HCT116 (cell line): ENCODE data around the gene HMGCS2. TPM values are rescaled to one million over a fixed set of nuclear protein-coding genes. Genes with fewer than 3 reads are reported as not detected.

Experiments
- ATAC-seq: fragments of 200-7000 bp; cut with Tn5 transposase; 2 replicates; pipeline ENCODE4 v1.9.1; 2020; ENCODE audit warnings: mild to moderate bottlenecking, moderate library complexity
- BruUV-seq: library from RNA; stranded (reverse); fragments of 400-500 nt; replicated peaks from 2 replicates; lab custom pipeline; 2021; lab: Mats Ljungman, UMichigan
- CTCF ChIA-PET: fragments of 300-600 bp; sonication (Branson Sonifier 250); formaldehyde crosslinking; loops from one replicate; lab custom pipeline; 2021; ENCODE audit warnings: antibody characterized with exemption; lab: Charles Lee
- POLR2A ChIA-PET: fragments of 300-600, 350-600 bp; sonication (Branson Sonifier 250); formaldehyde crosslinking; loops from one replicate; lab custom pipeline; 2021; ENCODE audit warnings: antibody characterized with exemption; lab: Charles Lee
- RAD21 ChIA-PET, 2 experiments: fragments of 300-600 bp; sonication (Branson Sonifier 250); formaldehyde crosslinking; loops; one replicate each; lab custom pipeline; 2023; ENCODE audit warnings: low total read pairs in 2 of 2; ENCODE audit not compliant: uncharacterized antibody in 2 of 2, unreplicated experiment in 2 of 2, low non-redundant PET in 1 of 2; lab: Charles Lee
- DNase-seq: peaks from one replicate; pipeline ENCODE4 v3.0.0-alpha.2; 2010; ENCODE audit warnings: low read depth, low spot score
- H2AFZ ChIP-seq: fragments of 200-600 bp; shearing (Covaris generic), sonication (generic); 2 replicates; pipeline ENCODE4 v1.6.1; 2017; ENCODE audit warnings: low read depth, mixed run types, mixed read lengths, antibody characterized with exemption, low read length; ENCODE audit not compliant: poor library complexity, severe bottlenecking
- H3K27ac ChIP-seq: 2 replicates; pipeline ENCODE4 v1.5.1; 2012; ENCODE audit warnings: low read depth, low read length
- H3K27me3 ChIP-seq: fragments of 200-600 bp; sonication (generic); 2 replicates; pipeline ENCODE4 v1.6.1; 2016; ENCODE audit warnings: mixed run types, low read length, mixed read lengths; ENCODE audit not compliant: insufficient read depth
- H3K36me3 ChIP-seq, 2 experiments: fragments of 200-500 bp in 1 of 2; fragments of 200-600 bp in 1 of 2; sonication (Bioruptor generic) in 1 of 2; sonication (generic) in 1 of 2; 2 replicates each; pipeline versions ENCODE4 v1.5.1 to v1.6.1; 2014 to 2016; ENCODE audit warnings: low read length in 2 of 2, inconsistent platforms in 1 of 2, mixed read lengths in 1 of 2, mixed run types in 1 of 2; ENCODE audit not compliant: insufficient read depth in 2 of 2, control insufficient read depth in 1 of 2
- H3K4me1 ChIP-seq, 2 experiments: fragments of 200-600 bp in 1 of 2; sonication (generic) in 1 of 2; 2 replicates each; pipeline versions ENCODE4 v1.5.1 to v1.6.1; 2012 to 2017; ENCODE audit warnings: low read length in 2 of 2, inconsistent platforms in 1 of 2, mild to moderate bottlenecking in 1 of 2, mixed read lengths in 1 of 2, mixed run types in 1 of 2, moderate library complexity in 1 of 2; ENCODE audit not compliant: insufficient read depth in 2 of 2, control insufficient read depth in 1 of 2
- H3K4me2 ChIP-seq: fragments of 200-600 bp; sonication (generic); 2 replicates; pipeline ENCODE4 v1.6.1; 2017; ENCODE audit warnings: mixed run types, low read length, mixed read lengths
- H3K4me3 ChIP-seq, 2 experiments: fragments of 200-600 bp in 1 of 2; sonication (generic) in 1 of 2; replicated peaks in 1 of 2; 2 replicates each; pipeline ENCODE4 v1.5.1; 2011 to 2016; ENCODE audit warnings: low read length in 2 of 2, control low read depth in 1 of 2, low read depth in 1 of 2, mild to moderate bottlenecking in 1 of 2, mixed read lengths in 1 of 2, mixed run types in 1 of 2
- H3K79me2 ChIP-seq: fragments of 200-600 bp; sonication (generic); 2 replicates; pipeline ENCODE4 v1.6.1; 2017; ENCODE audit warnings: mild to moderate bottlenecking, mixed run types, low read length, moderate library complexity, mixed read lengths; ENCODE audit not compliant: insufficient read depth
- H3K9ac ChIP-seq: fragments of 200-600 bp; sonication (generic); 2 replicates; pipeline ENCODE4 v1.6.1; 2016; ENCODE audit warnings: low read length, mixed read lengths
- H3K9me2 ChIP-seq: fragments of 200-600 bp; sonication (generic), shearing (Covaris generic); 2 replicates; pipeline ENCODE4 v1.6.1; 2017; ENCODE audit warnings: mixed run types, mild to moderate bottlenecking, moderate library complexity; ENCODE audit not compliant: insufficient read depth
- H3K9me3 ChIP-seq, 2 experiments: fragments of 200-500 bp in 1 of 2; fragments of 200-600 bp in 1 of 2; sonication (Bioruptor generic) in 1 of 2; sonication (generic) in 1 of 2; 2 replicates each; pipeline ENCODE4 v1.6.1; 2014 to 2017; ENCODE audit warnings: low read length in 2 of 2, mixed read lengths in 2 of 2, inconsistent platforms in 1 of 2, low read depth in 1 of 2, mild to moderate bottlenecking in 1 of 2, mixed run types in 1 of 2, moderate library complexity in 1 of 2; ENCODE audit not compliant: control insufficient read depth in 1 of 2, insufficient read depth in 1 of 2
- H4K20me1 ChIP-seq: fragments of 200-600 bp; sonication (generic), shearing (Covaris generic); 2 replicates; pipeline ENCODE4 v1.6.1; 2017; ENCODE audit warnings: mixed run types, mild to moderate bottlenecking, moderate library complexity; ENCODE audit not compliant: insufficient read depth
- CBX3 ChIP-seq: IDR thresholded peaks from 2 replicates; pipeline ENCODE4 v1.6.1; 2012; ENCODE audit warnings: low read depth
- FOSL1 ChIP-seq: IDR thresholded peaks from 2 replicates; pipeline ENCODE4 v1.6.1; 2012; ENCODE audit warnings: low read depth
- SIN3A ChIP-seq: IDR thresholded peaks from 2 replicates; pipeline ENCODE4 v1.6.1; 2012; ENCODE audit warnings: low read depth
- TCF7L2 ChIP-seq: IDR thresholded peaks from 2 replicates; pipeline ENCODE4 v1.7.0; 2011; ENCODE audit warnings: borderline replicate concordance, inconsistent platforms; ENCODE audit not compliant: insufficient read depth, insufficient read length; ENCODE audit errors: extremely low read depth
- intact Hi-C: fragments of 100-400 bp; cut with micrococcal nuclease; formaldehyde crosslinking; loops from 2 replicates; pipeline ENCODE4 v1.10.0; 2022
- total RNA-seq: library from RNA; stranded (reverse); gene quantifications from one replicate; pipeline ENCODE4 v1.2.1, GENCODE V29; 2021; ENCODE audit not compliant: unreplicated experiment
- TF ChIP-seq, protein P1 (sequence below): IDR thresholded peaks from 2 replicates; pipeline ENCODE4 v1.6.1; 2011; ENCODE audit warnings: mild to moderate bottlenecking, low read length, moderate library complexity; ENCODE audit not compliant: insufficient replicate concordance; ENCODE audit errors: extremely low read depth
- TF ChIP-seq, protein P2 (sequence below): IDR thresholded peaks from 2 replicates; pipeline ENCODE4 v1.6.1; 2012; ENCODE audit warnings: low read depth

HMGCS2 gene
- total RNA-seq, 1 experiment from 2014 or later: 0.20 TPM

DNA sequence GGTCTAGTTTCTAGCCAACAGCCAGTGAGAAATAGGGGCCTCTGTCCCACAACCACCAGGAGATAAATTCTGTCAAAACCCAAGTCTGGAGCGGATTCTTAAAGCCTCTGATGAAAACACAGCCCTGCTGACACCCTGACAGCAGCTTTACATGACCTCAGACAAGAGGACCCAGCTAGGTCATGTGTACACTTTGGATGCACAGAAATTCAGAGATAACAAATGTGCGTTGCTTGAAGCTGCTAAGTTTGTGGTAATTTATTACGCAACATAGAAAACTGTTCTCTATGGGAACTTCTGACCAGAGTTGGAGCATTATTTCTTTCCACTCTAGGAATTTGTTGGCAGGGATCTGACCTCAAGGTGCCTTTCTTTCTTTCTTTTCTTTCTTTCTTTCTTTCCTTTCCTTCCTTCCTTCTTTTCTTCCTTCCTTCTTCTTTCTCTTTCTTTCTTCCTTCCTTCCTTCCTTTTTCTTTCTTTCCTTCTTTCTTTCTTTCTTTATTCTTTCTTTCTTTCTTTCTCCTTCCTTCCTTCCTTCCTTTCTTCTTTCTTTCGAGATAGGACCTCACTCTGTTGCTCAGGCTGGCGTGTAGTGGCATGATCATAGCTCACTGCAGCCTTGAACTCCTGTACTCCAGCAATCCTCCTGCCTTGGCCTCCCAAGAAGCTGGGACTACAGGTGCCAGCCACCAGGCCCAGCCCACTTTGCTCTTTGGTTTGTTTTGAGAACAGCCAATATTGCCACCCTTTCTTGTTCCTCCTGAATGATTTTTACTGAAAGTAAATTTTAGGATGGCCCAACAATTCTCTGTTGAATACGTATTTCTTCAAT lies 14.9 kb upstream of the HMGCS2 start:
- H3K36me3 ChIP-seq: no peaks in the 10 kb centered on the region
- BruUV-seq: no TSS peak
- no peak overlapping the region for H3K27ac ChIP-seq
- ChIA-PET CTCF (no interaction called here), POLR2A (no interaction called here), RAD21 (no interaction called here)
- no peak overlapping the region for H3K4me2 ChIP-seq
- H3K9me2 ChIP-seq: no peaks in the 10 kb centered on the region
- no peaks in the 10 kb centered on the region for H3K4me1 ChIP-seq
- no peak overlapping the region for H3K9ac ChIP-seq
- DNase-seq: no peak
- no peaks in the 10 kb centered on the region for H3K9me3 ChIP-seq
- TF ChIP-seq CBX3 (no peak), FOSL1 (no peak), SIN3A (no peak), TCF7L2 (no peak)
- TF ChIP-seq, protein P1, sequence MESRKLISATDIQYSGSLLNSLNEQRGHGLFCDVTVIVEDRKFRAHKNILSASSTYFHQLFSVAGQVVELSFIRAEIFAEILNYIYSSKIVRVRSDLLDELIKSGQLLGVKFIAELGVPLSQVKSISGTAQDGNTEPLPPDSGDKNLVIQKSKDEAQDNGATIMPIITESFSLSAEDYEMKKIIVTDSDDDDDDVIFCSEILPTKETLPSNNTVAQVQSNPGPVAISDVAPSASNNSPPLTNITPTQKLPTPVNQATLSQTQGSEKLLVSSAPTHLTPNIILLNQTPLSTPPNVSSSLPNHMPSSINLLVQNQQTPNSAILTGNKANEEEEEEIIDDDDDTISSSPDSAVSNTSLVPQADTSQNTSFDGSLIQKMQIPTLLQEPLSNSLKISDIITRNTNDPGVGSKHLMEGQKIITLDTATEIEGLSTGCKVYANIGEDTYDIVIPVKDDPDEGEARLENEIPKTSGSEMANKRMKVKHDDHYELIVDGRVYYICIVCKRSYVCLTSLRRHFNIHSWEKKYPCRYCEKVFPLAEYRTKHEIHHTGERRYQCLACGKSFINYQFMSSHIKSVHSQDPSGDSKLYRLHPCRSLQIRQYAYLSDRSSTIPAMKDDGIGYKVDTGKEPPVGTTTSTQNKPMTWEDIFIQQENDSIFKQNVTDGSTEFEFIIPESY: no peak
- TF ChIP-seq, protein P2, sequence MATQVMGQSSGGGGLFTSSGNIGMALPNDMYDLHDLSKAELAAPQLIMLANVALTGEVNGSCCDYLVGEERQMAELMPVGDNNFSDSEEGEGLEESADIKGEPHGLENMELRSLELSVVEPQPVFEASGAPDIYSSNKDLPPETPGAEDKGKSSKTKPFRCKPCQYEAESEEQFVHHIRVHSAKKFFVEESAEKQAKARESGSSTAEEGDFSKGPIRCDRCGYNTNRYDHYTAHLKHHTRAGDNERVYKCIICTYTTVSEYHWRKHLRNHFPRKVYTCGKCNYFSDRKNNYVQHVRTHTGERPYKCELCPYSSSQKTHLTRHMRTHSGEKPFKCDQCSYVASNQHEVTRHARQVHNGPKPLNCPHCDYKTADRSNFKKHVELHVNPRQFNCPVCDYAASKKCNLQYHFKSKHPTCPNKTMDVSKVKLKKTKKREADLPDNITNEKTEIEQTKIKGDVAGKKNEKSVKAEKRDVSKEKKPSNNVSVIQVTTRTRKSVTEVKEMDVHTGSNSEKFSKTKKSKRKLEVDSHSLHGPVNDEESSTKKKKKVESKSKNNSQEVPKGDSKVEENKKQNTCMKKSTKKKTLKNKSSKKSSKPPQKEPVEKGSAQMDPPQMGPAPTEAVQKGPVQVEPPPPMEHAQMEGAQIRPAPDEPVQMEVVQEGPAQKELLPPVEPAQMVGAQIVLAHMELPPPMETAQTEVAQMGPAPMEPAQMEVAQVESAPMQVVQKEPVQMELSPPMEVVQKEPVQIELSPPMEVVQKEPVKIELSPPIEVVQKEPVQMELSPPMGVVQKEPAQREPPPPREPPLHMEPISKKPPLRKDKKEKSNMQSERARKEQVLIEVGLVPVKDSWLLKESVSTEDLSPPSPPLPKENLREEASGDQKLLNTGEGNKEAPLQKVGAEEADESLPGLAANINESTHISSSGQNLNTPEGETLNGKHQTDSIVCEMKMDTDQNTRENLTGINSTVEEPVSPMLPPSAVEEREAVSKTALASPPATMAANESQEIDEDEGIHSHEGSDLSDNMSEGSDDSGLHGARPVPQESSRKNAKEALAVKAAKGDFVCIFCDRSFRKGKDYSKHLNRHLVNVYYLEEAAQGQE: no peak
- no peak overlapping the region for H2AFZ ChIP-seq
- H3K27me3 ChIP-seq: no peaks in the 10 kb centered on the region
- ATAC-seq: no peak
- no peaks in the 10 kb centered on the region for H4K20me1 ChIP-seq
- intact Hi-C loops: no loop called here
- H3K79me2 ChIP-seq: no peaks in the 10 kb centered on the region
- no peak overlapping the region for H3K4me3 ChIP-seq
